Medulla oblongata (tissue), 1 donor: Measurements from ENCODE around the gene CCDC40.
A peak's percentile ranks its signal among the peaks of the same experiment; 100 is the strongest.

ENCODE experiments used
- DNase-seq: peaks from one replicate; pipeline ENCODE4 v3.0.0-alpha.2; 2015; ENCODE audit errors: extremely low spot score

Gene CCDC40

GRCh38 chr17:80133626-80133970 lies 97.2 kb downstream of the CCDC40 start:
- DNase-seq, result no peak

- no peak for DNase-seq
Observed at GRCh38 chr17:80137131-80137530, 100.7 kb downstream of the CCDC40 start.

GRCh38 chr17:80138856-80139426 lies 102.5 kb downstream of the CCDC40 start:
- no peak for DNase-seq

GRCh38 chr17:80141463-80142165 lies 105.2 kb downstream of the CCDC40 start:
- DNase-seq, result no peak

- DNase-seq, result no peak
Observed at GRCh38 chr17:80142929-80143328, 106.5 kb downstream of the CCDC40 start.

GRCh38 chr17:80145076-80146075 lies 108.9 kb downstream of the CCDC40 start:
- peak; percentile 4 for DNase-seq

- DNase-seq, result peak; percentile 25
Observed at GRCh38 chr17:80146121-80147034, 109.9 kb downstream of the CCDC40 start.

- peak; percentile 98 for DNase-seq
Observed at GRCh38 chr17:80147035-80147822, 110.8 kb downstream of the CCDC40 start, which contains the start of gene EIF4A3. Gene EIF4A3, minus strand, starts transcription at chr17:80147128. Its CDS starts 167 bp downstream, at chr17:80146961.
